Astrocyte (in vitro differentiated cells and primary cell): Measurements from ENCODE around the gene EXO1.

Experiments used
- EZH2 ChIP-seq: IDR thresholded peaks from 2 replicates; pipeline ENCODE4 v1.6.1; 2012; ENCODE audit warnings: mild to moderate bottlenecking, low read length, inconsistent platforms; ENCODE audit not compliant: insufficient read depth
- TF ChIP-seq, protein P1 (sequence below): IDR thresholded peaks from 2 replicates; pipeline ENCODE4 v1.5.1; 2011; ENCODE audit warnings: low read depth, mild to moderate bottlenecking, inconsistent platforms, low read length, moderate library complexity; ENCODE audit not compliant: insufficient read depth

DNA sequence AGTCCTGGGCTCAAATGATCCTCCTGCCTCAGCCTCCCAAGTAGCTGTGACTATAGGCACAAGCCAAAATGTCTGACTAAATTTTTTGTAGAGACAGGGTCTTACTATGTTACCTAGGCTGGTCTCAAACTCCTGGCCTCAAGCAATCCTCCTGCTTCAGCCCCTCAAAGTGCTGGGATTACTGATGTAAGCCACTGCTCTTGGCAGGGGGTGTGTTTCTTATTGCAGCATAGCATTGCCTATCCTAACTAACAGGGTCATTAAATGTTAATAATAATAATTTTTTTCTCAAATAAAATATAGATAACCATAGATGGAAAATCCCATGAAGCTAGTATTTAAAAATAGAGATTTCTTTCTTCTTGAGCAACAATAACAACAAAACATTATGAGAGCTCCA, 52.4 kb downstream of the EXO1 start:
- TF ChIP-seq, protein P1, sequence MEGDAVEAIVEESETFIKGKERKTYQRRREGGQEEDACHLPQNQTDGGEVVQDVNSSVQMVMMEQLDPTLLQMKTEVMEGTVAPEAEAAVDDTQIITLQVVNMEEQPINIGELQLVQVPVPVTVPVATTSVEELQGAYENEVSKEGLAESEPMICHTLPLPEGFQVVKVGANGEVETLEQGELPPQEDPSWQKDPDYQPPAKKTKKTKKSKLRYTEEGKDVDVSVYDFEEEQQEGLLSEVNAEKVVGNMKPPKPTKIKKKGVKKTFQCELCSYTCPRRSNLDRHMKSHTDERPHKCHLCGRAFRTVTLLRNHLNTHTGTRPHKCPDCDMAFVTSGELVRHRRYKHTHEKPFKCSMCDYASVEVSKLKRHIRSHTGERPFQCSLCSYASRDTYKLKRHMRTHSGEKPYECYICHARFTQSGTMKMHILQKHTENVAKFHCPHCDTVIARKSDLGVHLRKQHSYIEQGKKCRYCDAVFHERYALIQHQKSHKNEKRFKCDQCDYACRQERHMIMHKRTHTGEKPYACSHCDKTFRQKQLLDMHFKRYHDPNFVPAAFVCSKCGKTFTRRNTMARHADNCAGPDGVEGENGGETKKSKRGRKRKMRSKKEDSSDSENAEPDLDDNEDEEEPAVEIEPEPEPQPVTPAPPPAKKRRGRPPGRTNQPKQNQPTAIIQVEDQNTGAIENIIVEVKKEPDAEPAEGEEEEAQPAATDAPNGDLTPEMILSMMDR: no peak
- TF ChIP-seq EZH2: no peak
